ENCODE data around the gene SSNA1.

DNA sequence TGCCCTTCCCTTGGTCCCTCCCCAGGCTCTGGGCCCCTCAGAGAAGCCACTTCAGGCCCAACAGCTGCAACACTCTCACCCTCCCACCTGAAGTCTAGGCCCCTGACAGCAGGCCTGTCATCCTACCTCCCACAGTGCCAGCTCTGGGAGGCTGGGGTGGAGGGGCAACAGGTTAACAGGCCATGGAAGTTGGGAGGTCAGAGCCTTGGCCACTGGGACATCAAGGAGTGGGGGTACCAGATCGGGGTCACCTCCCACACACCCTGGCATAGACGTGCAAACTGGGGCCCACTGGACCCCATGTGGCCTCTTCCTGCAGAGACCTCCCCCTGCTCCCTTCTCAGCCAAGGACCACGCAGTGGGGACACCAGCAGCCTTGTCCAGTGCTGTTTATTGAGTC, 2.8 kb downstream of the SSNA1 start:
- TF ChIP-seq, protein P1, sequence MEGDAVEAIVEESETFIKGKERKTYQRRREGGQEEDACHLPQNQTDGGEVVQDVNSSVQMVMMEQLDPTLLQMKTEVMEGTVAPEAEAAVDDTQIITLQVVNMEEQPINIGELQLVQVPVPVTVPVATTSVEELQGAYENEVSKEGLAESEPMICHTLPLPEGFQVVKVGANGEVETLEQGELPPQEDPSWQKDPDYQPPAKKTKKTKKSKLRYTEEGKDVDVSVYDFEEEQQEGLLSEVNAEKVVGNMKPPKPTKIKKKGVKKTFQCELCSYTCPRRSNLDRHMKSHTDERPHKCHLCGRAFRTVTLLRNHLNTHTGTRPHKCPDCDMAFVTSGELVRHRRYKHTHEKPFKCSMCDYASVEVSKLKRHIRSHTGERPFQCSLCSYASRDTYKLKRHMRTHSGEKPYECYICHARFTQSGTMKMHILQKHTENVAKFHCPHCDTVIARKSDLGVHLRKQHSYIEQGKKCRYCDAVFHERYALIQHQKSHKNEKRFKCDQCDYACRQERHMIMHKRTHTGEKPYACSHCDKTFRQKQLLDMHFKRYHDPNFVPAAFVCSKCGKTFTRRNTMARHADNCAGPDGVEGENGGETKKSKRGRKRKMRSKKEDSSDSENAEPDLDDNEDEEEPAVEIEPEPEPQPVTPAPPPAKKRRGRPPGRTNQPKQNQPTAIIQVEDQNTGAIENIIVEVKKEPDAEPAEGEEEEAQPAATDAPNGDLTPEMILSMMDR (IDR thresholded peaks at IDR 0.05) = no peak
- TF ChIP-seq POLR2A (IDR thresholded peaks at IDR 0.05) = no peak

Measured in tibial nerve (tissue), 3 donors.